ENCODE results near the gene FGF7. TPM values are rescaled to one million over a fixed set of nuclear protein-coding genes. Genes with fewer than 3 reads are reported as not detected.
"Not testable (repeated sequence)": the region's sequence is repeated elsewhere in the genome, so short reads cannot be mapped to it uniquely, and the experiment has no call there.

The FGF7 gene
- total and polyA plus RNA-seq, 9 donors, result 20.2 to 71.8 (median 45.3) TPM

DNA sequence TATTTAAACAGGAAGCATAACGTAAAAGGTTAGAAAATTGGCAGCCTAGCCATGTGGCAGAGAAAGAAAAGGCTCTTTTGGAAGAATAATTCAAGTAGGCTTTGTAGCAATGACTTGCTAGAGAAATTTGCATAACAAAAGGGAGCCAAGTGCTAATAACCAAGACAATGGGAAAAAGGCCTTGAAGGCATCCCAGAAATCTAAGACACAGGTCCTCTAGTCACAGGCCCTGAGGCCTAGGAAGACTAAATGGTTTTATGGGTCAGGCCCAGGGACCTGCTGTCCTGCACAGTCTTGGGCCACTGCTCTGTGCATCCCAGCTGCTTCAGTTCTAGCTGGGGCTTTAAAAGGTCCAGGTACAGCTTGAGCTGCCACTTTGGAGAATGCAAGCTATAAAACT is 78.5 kb downstream of the FGF7 start:
- Histone ChIP-seq H3K36me3 (no peaks in the 10 kb centered on the region), H3K27me3 (no peaks in the 10 kb centered on the region), H3K9me3 (peaks cover 0 to 5% of the 10 kb centered on the region in 2 donors), H3K4me3 (no peak overlapping the region), H3K27ac (no peak overlapping the region), H3K4me1 (ENCODE audit: insufficient read depth) (no peaks in the 10 kb centered on the region)
- TF ChIP-seq EP300 (IDR thresholded peaks at IDR 0.05), result no peak
- TF ChIP-seq, protein P1, sequence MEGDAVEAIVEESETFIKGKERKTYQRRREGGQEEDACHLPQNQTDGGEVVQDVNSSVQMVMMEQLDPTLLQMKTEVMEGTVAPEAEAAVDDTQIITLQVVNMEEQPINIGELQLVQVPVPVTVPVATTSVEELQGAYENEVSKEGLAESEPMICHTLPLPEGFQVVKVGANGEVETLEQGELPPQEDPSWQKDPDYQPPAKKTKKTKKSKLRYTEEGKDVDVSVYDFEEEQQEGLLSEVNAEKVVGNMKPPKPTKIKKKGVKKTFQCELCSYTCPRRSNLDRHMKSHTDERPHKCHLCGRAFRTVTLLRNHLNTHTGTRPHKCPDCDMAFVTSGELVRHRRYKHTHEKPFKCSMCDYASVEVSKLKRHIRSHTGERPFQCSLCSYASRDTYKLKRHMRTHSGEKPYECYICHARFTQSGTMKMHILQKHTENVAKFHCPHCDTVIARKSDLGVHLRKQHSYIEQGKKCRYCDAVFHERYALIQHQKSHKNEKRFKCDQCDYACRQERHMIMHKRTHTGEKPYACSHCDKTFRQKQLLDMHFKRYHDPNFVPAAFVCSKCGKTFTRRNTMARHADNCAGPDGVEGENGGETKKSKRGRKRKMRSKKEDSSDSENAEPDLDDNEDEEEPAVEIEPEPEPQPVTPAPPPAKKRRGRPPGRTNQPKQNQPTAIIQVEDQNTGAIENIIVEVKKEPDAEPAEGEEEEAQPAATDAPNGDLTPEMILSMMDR (IDR thresholded peaks at IDR 0.05), result no peak
- TF ChIP-seq POLR2A (IDR thresholded peaks at IDR 0.05), result no peak
- DNase-seq, result no peak
- 74 to 89% (median 79%) methylated on average over 1 of the region's 1 CpG for whole genome bisulfite sequencing, 3 donors
- intact Hi-C loops (cut with DNase I), result no loop called here

GRCh38 chr15:49506341-49506740 is 83.3 kb downstream of the FGF7 start:
- H3K4me1 ChIP-seq (ENCODE audit: insufficient read depth), result no peaks in the 10 kb centered on the region
- no peaks in the 10 kb centered on the region for H3K27me3 ChIP-seq
- H3K9me3 ChIP-seq, result no peaks in the 10 kb centered on the region
- DNase-seq, result no peak
- H3K27ac ChIP-seq, result no peak overlapping the region
- WGBS, 3 donors, result 59 to 64% (median 62%) methylated on average over 1 of the region's 1 CpG
- H3K4me3 ChIP-seq, result no peak overlapping the region
- intact Hi-C loops (cut with DNase I), result no loop called here
- TF ChIP-seq POLR2A (IDR thresholded peaks at IDR 0.05), result no peak
- TF ChIP-seq, protein P1 (IDR thresholded peaks at IDR 0.05), result no peak
- no peak for TF ChIP-seq EP300 (IDR thresholded peaks at IDR 0.05)
- H3K36me3 ChIP-seq, result no peaks in the 10 kb centered on the region

DNA sequence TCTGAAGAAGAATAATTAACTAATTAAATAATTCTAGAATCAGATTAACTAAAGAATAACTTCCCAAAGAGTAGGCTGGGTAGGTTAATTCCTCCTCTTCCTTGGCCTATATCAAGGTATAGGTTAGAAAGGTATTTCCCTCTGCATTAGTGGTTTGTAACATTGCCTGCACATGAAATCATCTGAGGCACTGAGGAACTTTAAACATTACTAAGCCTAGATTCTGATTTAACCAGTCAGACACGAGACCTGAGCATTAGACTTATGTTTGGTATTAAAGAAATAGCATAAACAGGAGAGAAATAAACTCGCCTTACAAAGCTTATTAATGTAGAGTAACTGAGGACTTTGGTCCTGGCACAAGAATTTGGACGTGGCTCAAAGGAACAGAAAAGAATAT is 84.2 kb downstream of the FGF7 start:
- H3K4me3 ChIP-seq, result no peak overlapping the region
- H3K4me1 ChIP-seq (ENCODE audit: insufficient read depth), result no peaks in the 10 kb centered on the region
- intact Hi-C loops (cut with DNase I), result no loop called here
- WGBS, 3 donors, result 78 to 83% (median 79%) methylated on average over 3 of the region's 3 CpGs
- DNase-seq, result no peak
- no peak overlapping the region for H3K27ac ChIP-seq
- H3K36me3 ChIP-seq, result no peaks in the 10 kb centered on the region
- no peaks in the 10 kb centered on the region for H3K9me3 ChIP-seq
- TF ChIP-seq, protein P1 (IDR thresholded peaks at IDR 0.05), result no peak
- no peak for TF ChIP-seq POLR2A (IDR thresholded peaks at IDR 0.05)
- no peak for TF ChIP-seq EP300 (IDR thresholded peaks at IDR 0.05)
- H3K27me3 ChIP-seq, result no peaks in the 10 kb centered on the region

- H3K27me3 ChIP-seq; H3K9me3 ChIP-seq; H3K4me1 ChIP-seq (ENCODE audit: insufficient read depth); H3K27ac ChIP-seq; H3K36me3 ChIP-seq; H3K4me3 ChIP-seq; DNase-seq; intact Hi-C loops (cut with DNase I): not testable (repeated sequence)
- 83 to 92% (median 88%) methylated on average over 4 of the region's 4 CpGs for WGBS, 3 donors
Measured at GRCh38 chr15:49512739-49513138, 89.7 kb downstream of the FGF7 start.

- Histone ChIP-seq H3K4me3 (no peak overlapping the region), H3K4me1 (ENCODE audit: insufficient read depth) (no peaks in the 10 kb centered on the region), H3K36me3 (no peaks in the 10 kb centered on the region), H3K27me3 (no peaks in the 10 kb centered on the region), H3K9me3 (no peaks in the 10 kb centered on the region), H3K27ac (no peak overlapping the region)
- intact Hi-C loops (cut with DNase I), result no loop called here
- 79 to 82% (median 81%) methylated on average over 3 of the region's 3 CpGs for WGBS, 3 donors
- no peak for DNase-seq
- TF ChIP-seq POLR2A (IDR thresholded peaks at IDR 0.05) (no peak), EP300 (IDR thresholded peaks at IDR 0.05) (no peak)
- TF ChIP-seq, protein P1 (IDR thresholded peaks at IDR 0.05), result no peak
Measured at GRCh38 chr15:49521802-49522201, 98.8 kb downstream of the FGF7 start.
